G401 (cell line): ENCODE data around the gene NCKAP5. TPM values are rescaled to one million over a fixed set of nuclear protein-coding genes. Genes with fewer than 3 reads are reported as not detected.

Experiments
- DNase-seq: peaks from one replicate; pipeline ENCODE4 v3.0.0-alpha.2; 2015; ENCODE audit warnings: low spot score
- in situ Hi-C: cut with HindIII; loops from 2 replicates; pipeline ENCODE4 v1.10.0; 2016; ENCODE audit warnings: low sequenced_read_pairs, mixed read lengths
- total RNA-seq: library from RNA; depleted of rRNA; stranded (reverse); fragments of >200 nt; shearing (Covaris generic); gene quantifications from 2 replicates; pipeline ENCODE4 v1.2.3, GENCODE V29; 2014

NCKAP5 gene
- total RNA-seq, 1 experiment from 2014 or later: not detected

DNA sequence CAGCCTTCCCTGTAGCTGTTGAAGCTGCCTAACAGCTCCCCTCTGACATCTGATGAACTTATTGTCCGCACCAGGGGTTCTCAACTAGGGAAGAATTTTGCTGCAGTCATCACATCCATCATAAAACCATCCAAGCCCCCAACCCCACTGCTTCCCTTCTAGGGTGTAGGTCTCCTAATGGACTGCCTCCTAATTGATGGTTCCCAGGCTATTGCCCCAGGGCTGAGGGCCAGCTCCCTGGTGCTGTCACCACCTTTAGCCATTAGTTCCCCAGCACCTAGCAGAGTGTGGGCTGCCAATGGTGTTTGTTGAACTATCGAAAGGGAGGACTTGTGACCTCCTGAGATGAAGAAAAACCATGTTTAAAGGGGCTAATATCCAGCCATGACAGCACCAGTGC, 125.9 kb downstream of the NCKAP5 start:
- in situ Hi-C loops: no loop called here
- DNase-seq: no peak

GRCh38 chr2:133439565-133439920, 128.7 kb downstream of the NCKAP5 start:
- in situ Hi-C loops: no loop called here
- no peak for DNase-seq

DNA sequence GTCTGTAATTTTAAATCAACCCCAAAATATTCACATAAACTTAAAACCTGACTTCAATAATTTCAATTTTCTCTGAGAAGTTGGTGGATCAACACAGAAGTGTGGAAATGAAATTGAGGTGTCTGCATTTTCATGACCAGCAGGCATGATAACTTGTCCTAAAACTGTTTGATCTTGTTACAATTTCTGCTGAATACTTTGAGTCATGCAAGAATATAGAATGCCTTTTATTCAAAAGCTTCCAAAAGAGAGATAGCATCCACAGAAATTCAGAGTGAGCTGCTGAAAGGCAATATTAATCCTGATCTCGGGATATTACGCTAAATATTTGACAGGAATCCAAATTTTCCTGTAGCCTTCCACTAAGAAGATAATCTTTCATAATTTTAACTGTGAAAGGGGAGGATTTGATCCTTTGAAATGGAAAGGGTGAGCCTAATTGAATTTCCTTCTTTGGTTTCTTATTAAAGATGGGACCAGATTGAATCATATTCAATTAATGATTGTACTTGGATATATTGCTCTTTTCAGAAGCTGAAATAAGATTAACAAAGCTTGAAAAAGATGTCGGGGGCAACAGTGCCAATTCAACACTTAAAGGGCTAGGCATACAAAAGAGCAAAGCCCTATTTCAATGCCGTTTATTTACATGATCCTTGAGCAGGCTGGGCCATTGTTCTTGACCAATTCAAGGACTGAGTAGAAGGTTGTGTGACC, 129.3 kb downstream of the NCKAP5 start:
- in situ Hi-C loops: no loop called here
- no peak for DNase-seq

DNA sequence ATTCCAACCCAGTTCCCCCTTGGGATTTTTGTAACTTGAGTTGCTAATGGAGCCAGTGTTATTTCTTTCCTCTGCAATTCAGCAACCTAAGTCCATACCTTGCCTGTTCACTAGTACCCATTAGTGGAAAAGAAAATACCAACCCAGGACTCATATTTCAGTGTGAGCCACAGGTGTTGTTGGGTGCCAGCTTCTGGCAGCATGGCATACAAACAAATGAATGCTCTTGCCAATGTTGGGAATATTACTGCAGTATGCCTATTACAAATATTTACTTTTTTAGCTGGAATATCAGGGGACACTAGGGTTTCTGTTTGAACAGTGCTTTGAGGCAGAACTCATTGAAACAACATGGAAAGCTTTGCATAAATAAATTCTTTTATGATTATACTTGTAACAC, 130.2 kb downstream of the NCKAP5 start:
- in situ Hi-C loops: no loop called here
- DNase-seq: no peak

DNA sequence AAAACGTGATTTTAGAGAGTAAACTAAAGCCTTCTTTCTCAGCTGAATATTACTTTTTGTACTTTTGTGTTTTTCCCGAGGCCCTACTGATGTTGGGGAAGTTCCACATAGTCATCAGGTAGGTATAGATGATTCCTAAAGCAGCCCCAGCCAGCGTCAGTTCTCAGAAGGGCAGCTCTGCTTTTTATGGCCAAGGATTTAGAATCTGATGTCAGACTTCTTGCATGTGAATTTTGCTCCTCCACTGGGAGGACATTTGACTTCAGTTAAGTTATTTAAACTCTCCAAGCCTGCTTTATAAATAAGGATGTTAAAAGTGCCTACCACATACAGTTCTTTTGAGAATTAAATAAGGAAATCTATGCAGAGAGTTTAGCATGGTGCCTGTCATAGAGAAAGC, 130.8 kb downstream of the NCKAP5 start:
- no peak for DNase-seq
- in situ Hi-C loops: no loop called here

GRCh38 chr2:133434959-133435668, 133.1 kb downstream of the NCKAP5 start:
- in situ Hi-C loops: no loop called here
- DNase-seq: no peak

GRCh38 chr2:133433455-133434451, 134.5 kb downstream of the NCKAP5 start:
- in situ Hi-C loops: no loop called here
- no peak for DNase-seq

GRCh38 chr2:133432778-133433177, 135.5 kb downstream of the NCKAP5 start:
- in situ Hi-C loops: no loop called here
- no peak for DNase-seq

DNA sequence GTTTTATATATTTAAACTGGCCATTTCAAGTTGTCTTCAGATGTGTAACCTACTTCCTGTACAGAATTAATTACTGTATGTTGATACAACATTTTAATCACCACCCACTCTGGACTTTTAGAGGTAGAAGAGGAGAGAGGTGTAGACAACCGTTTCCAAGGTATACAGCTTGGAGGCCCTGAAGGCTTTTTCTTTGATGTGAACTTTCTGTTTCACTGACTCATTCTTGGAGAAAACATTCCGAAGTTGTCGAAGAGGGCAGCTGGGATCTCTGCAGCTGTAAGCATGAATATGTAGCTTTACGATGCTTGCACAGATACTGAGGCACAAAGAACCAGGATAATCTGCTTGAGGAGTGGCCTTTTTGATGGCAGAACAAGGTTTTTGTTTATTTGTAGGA, 137.0 kb downstream of the NCKAP5 start:
- no peak for DNase-seq
- in situ Hi-C loops: no loop called here

GRCh38 chr2:133426791-133427190, 141.5 kb downstream of the NCKAP5 start:
- DNase-seq: no peak
- in situ Hi-C loops: no loop called here

- DNase-seq: no peak
- in situ Hi-C loops: no loop called here
These were observed 142.7 kb downstream of the NCKAP5 start for GRCh38 chr2:133425612-133426011.

DNA sequence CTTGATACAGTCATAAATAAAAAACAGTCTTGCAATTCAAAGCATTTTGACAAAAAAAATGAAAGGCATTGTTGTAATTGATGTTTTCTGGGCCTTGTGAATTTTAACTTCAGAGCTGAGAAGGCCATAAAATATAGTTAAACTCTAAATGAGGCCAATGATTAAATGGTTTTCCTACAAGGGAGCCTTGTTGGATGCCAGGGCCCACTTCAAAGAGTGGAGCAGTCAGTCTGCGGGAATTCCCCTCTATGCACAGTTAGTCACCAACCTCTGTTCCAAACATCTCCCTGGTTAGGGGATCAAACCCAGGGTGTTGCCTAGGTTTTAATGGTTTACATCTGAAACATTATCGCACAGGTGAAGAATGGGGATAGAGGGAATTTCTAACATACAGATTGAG, 143.4 kb downstream of the NCKAP5 start:
- in situ Hi-C loops: no loop called here
- no peak for DNase-seq

DNA sequence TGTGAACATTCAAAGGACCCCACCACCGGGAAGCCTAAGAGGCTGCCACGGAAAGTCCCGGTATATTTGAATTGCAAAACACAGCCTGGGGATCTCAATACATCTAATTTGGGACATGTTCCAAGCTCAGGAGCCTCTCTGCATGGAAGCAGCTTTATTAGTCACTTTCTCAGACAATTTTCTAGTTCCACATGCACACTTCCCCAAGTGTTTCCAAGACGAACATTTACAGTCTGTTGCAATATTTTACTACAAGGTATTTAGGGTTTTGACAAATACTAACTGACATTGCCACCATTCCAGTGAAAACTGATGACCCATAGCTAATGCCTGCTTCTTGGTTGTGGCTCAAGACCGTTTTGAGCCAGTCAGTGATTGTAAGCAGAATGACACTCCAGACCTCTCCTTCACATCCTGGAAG, 145.3 kb downstream of the NCKAP5 start:
- in situ Hi-C loops: no loop called here
- no peak for DNase-seq

- peak; percentile 26 for DNase-seq
- in situ Hi-C loops: no loop called here
These were observed 146.5 kb downstream of the NCKAP5 start for GRCh38 chr2:133421516-133422324.

GRCh38 chr2:133420788-133421187, 147.5 kb downstream of the NCKAP5 start:
- no peak for DNase-seq
- in situ Hi-C loops: no loop called here

GRCh38 chr2:133418671-133419070, 149.6 kb downstream of the NCKAP5 start:
- in situ Hi-C loops: no loop called here
- no peak for DNase-seq

- in situ Hi-C loops: no loop called here
- no peak for DNase-seq
These were observed 150.2 kb downstream of the NCKAP5 start for GRCh38 chr2:133418021-133418420.

DNA sequence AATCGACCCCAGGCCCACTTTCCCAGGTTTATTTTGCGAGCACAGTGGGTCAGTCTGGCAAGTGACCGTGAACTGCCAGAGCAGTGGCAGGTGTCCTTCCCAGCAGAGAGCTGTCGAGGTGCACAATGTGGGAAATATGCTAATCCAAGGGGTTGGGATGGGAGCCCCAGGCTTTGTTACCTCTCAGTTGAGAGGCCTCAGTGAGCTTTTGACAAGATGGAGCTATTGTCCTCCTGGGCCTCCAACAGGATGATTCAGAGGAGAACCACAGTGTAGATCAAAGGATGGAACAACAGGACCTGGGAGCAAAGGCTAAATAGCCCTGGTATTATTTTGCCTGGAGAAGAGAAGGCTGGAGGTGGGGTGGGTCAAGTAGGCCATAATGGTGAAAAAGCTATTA, 150.8 kb downstream of the NCKAP5 start:
- DNase-seq: no peak
- in situ Hi-C loops: no loop called here

DNA sequence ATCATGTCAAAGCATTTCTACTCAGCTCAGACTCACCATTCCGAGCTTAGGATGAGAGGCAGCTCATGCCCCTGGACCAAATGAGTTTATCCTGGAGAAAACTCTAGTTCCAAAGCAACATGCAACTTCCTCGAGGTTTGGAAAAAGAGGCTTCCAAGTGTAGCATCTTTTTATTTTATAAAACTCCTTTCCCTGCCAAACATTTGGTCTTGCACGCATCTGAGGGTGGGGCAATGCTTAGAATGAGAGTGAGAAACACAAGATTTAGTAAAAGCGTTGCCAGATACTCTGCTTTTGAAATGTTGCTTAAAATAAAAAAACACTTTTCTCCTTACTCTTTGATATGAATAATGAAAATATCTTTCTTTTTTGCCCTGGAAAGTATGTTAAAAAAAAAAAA, 151.5 kb downstream of the NCKAP5 start:
- DNase-seq: no peak
- in situ Hi-C loops: no loop called here
